Immature natural killer cell (primary cell): ENCODE measurements around the gene ACBD3. TPM values are rescaled to one million over a fixed set of nuclear protein-coding genes. Genes with fewer than 3 reads are reported as not detected.

ENCODE experiments used
- DNase-seq, 3 donors: peaks; one replicate each; pipeline ENCODE4 v3.0.0; 2022; ENCODE audit warnings: mixed read lengths in 1 of 3
- H3K27ac Mint-ChIP-seq, 6 donors: one replicate each; pipeline ENCODE4 v1.8.0; 2020; ENCODE audit warnings: mixed read lengths in 6 of 6, mild to moderate bottlenecking in 5 of 6, inconsistent platforms in 4 of 6, moderate library complexity in 3 of 6
- H3K27me3 Mint-ChIP-seq, 3 donors: one replicate each; pipeline ENCODE4 v1.8.0; 2020 to 2021; ENCODE audit warnings: low read depth in 3 of 3, mild to moderate bottlenecking in 3 of 3, mixed read lengths in 3 of 3, moderate library complexity in 3 of 3, inconsistent platforms in 1 of 3
- H3K36me3 Mint-ChIP-seq, 3 donors: one replicate each; pipeline ENCODE4 v1.8.0; 2020; ENCODE audit warnings: mixed read lengths in 3 of 3, inconsistent platforms in 2 of 3, mild to moderate bottlenecking in 2 of 3
- H3K4me1 Mint-ChIP-seq, 2 donors: one replicate each; pipeline ENCODE4 v1.8.0; 2020; ENCODE audit warnings: inconsistent platforms in 2 of 2, mild to moderate bottlenecking in 2 of 2, mixed read lengths in 2 of 2, moderate library complexity in 1 of 2
- H3K4me3 Mint-ChIP-seq, 5 donors: one replicate each; pipeline ENCODE4 v1.8.0; 2020; ENCODE audit warnings: mild to moderate bottlenecking in 5 of 5, mixed read lengths in 5 of 5, inconsistent platforms in 3 of 5, moderate library complexity in 3 of 5
- H3K9me3 Mint-ChIP-seq, 6 donors: one replicate each; pipeline ENCODE4 v1.8.0; 2020; ENCODE audit warnings: mild to moderate bottlenecking in 6 of 6, mixed read lengths in 6 of 6, inconsistent platforms in 4 of 6, moderate library complexity in 3 of 6
- polyA plus RNA-seq, 3 donors: library from polyadenylated mRNA; unstranded; fragments of 300-500 nt; fragmentation: Illumina TruSeq; gene quantifications; one replicate each; pipeline ENCODE4 v1.2.3, GENCODE V29; 2021

Gene ACBD3
- polyA plus RNA-seq, 3 donors from 2014 or later, result 4.8 to 23.2 (median 11.2) TPM

DNA sequence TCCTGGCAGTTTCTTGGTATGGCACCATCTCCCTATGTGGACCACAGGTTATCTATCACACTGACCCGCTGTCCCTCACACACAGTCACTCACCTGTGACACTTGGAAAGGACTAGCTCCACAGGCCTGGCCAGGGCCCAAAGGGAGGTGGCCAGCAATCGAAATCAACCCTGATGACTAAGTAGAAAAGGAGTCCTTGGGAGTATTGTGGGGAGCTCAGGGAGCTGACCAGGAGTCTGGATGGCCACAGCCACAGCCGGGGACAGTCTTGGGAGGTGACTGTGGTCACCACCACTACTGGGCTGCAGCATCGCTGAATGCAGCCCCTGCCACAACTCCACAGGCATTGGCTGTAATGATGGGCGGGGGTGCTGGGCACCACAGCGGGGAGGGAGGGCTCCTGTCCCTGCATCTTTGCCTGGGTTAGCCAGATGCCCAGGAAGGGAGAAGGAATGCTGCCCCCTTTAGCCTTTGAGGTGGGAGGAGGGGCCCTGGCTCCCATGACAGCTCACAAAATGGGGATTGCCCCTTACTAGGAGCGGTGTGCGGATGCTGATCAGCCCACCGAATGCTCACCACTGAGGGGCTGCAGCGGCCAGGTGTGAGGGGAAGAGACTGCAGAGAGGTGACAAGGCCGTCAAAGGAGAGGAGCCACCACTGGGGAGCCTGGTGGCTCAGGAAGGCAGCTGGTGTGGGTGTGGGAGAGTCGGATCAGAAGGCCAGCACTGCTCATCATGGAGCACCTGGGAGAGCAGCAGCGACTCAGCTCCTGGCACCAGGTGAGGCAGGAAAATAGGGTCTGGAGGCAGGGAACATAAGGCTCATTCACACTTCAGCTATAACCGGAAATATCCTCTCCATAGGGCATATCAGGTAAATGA is 62.7 kb downstream of the ACBD3 start:
- no peaks in the 10 kb centered on the region for H3K9me3 Mint-ChIP-seq
- peak overlapping the region in 5 of 6 donors; percentile 35 to 93 (median 90) for H3K27ac Mint-ChIP-seq
- peaks cover 18 to 21% of the 10 kb centered on the region in 2 donors for H3K4me1 Mint-ChIP-seq
- H3K4me3 Mint-ChIP-seq, result peak overlapping the region; percentile 60 to 89 (median 87)
- no peaks in the 10 kb centered on the region for H3K36me3 Mint-ChIP-seq
- no peak for DNase-seq
- peaks cover 6 to 18% (median 8%) of the 10 kb centered on the region in 3 donors for H3K27me3 Mint-ChIP-seq

- H3K4me1 Mint-ChIP-seq, result peaks cover 18 to 21% of the 10 kb centered on the region in 2 donors
- peak overlapping the region; percentile 76 to 89 (median 87) for H3K4me3 Mint-ChIP-seq
- H3K9me3 Mint-ChIP-seq, result no peaks in the 10 kb centered on the region
- peak overlapping the region in 5 of 6 donors; percentile 83 to 96 (median 91) for H3K27ac Mint-ChIP-seq
- no peaks in the 10 kb centered on the region for H3K36me3 Mint-ChIP-seq
- H3K27me3 Mint-ChIP-seq, result peaks cover 6 to 19% (median 8%) of the 10 kb centered on the region in 3 donors
- no peak for DNase-seq
These were observed 63.4 kb downstream of the ACBD3 start for GRCh38 chr1:226123212-226123560.

DNA sequence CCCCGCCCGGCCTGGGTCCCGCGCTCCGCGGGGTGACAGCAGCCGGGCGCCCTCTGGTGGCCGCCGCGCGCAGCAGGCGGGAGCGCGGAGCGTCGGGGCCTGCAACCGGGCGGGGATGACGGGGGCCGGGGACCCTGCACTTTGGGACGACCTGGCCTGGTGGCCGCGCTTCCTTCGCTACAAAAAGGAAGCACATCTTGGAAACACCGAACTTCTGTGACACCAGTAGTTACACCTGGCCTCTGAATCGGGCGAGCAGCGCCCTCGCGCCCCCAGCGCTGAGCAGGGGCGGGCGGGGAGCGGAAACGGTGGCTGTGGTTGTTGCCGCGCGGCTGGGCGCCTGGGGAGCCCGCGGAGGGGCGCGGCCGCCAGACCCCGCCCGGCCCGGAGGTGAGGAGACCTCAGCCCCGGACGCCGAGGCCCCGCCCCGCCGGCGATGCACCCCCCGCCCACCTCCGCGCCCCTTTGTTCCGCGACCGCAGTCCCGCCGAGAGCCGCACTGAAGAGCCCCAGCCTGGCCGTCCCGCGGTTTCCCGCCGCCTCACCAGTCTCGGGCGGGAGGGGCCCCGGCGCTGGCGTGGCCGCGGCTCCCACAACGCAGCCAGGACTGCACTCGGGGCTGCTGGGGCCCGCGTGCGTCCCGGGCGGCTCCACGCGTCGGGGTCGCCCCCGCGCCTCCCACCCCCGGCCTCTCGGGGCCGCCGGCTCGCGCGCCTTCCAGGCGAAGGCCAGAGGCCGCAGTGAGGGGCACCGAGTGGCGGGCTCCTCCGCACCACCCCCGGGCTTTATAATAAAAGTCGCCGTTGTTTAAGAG is 64.7 kb downstream of the ACBD3 start:
- Mint-ChIP-seq H3K27ac (peak overlapping the region in 4 of 6 donors; percentile 66 to 86 (median 68)), H3K4me3 (peak overlapping the region; percentile 72 to 89 (median 83)), H3K36me3 (no peaks in the 10 kb centered on the region), H3K4me1 (peaks cover 18 to 21% of the 10 kb centered on the region in 2 donors), H3K9me3 (no peaks in the 10 kb centered on the region), H3K27me3 (peaks cover 8 to 22% (median 10%) of the 10 kb centered on the region in 3 donors)
- DNase-seq, result peak; percentile 87 to 89 (median 88)

DNA sequence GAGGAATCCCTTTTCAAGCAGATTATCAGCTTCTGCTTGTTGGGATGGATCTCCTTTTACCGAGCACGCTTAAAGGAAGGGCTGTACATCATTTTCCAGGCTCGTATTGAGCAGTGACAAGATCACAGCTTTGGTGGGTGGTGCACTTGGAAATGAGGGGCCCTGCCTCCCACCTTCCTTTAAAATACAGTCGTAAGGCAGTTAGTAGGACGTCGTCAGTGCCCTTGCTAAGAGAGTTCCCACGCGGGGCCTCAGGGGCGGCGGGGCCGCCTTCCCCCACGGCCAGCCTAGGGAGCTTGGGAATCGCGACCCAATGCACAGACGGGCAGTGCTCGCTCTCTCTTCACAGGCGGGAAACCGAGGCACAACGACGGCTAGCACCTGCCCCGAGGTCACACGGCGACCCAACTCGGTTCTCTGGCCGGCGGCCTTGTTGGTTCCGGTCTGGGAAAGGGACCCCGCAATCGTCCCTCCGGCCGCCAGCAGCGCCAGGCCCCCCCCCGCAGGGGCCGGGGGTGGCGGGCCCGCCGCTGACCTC is 65.4 kb downstream of the ACBD3 start:
- Mint-ChIP-seq H3K27ac (peak overlapping the region; percentile 68 to 87 (median 78)), H3K9me3 (no peaks in the 10 kb centered on the region), H3K36me3 (no peaks in the 10 kb centered on the region), H3K4me1 (peaks cover 18 to 21% of the 10 kb centered on the region in 2 donors), H3K4me3 (peak overlapping the region; percentile 82 to 85 (median 85)), H3K27me3 (peaks cover 8 to 22% (median 10%) of the 10 kb centered on the region in 3 donors)
- DNase-seq, result no peak

DNA sequence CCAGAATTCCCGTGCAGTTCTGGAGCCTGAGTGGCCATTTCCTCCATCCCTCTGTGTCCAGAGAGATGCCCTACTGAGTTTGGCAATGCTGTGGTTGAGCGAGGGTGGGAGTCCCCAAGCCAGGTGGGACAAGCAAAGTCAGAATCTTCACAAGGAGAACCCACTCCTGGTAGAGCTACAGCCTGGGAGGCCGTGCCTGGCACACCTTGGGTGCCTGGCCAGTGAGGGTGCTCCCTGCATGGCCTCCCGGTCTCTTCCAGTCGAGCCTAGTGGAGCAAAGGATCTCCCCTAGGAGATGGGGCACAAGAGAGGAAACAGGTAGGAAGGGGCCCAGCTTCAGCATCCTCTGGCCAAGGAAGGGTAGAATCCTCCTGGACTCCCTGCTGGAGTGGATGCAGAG is 66.1 kb downstream of the ACBD3 start:
- H3K27ac Mint-ChIP-seq, result peak overlapping the region in 3 of 6 donors; percentile 68 to 87 (median 78)
- no peaks in the 10 kb centered on the region for H3K36me3 Mint-ChIP-seq
- no peak for DNase-seq
- peaks cover 8 to 22% (median 10%) of the 10 kb centered on the region in 3 donors for H3K27me3 Mint-ChIP-seq
- peak overlapping the region; percentile 82 to 85 (median 85) for H3K4me3 Mint-ChIP-seq
- peaks cover 18 to 21% of the 10 kb centered on the region in 2 donors for H3K4me1 Mint-ChIP-seq
- no peaks in the 10 kb centered on the region for H3K9me3 Mint-ChIP-seq

DNA sequence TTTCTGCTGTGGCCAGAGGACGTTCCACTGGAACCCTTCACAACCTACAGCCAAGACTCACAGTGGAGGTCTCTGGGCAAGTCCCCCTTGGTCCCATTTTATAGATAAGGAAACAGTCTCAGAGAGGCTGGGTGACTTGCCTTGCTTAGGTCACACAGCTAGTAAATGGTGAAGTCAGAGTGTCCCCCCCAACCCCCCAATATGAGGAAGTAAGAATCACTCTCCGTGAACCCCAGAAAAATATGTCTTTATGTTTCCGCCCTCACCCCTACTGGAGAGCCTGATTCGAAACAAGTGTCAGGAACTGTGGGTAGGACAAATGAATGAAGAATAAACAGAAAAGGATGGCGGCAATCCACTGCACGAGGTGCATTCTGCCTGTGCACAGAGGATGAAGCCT is 67.4 kb downstream of the ACBD3 start:
- peaks cover 11 to 14% of the 10 kb centered on the region in 2 donors for H3K4me1 Mint-ChIP-seq
- DNase-seq, result no peak
- no peaks in the 10 kb centered on the region for H3K9me3 Mint-ChIP-seq
- H3K4me3 Mint-ChIP-seq, result peak overlapping the region in 1 of 5 donors; percentile 44
- no peak overlapping the region for H3K27ac Mint-ChIP-seq
- H3K36me3 Mint-ChIP-seq, result no peaks in the 10 kb centered on the region
- peaks cover 6 to 19% (median 7%) of the 10 kb centered on the region in 3 donors for H3K27me3 Mint-ChIP-seq

- H3K27me3 Mint-ChIP-seq, result peaks cover 6 to 19% (median 7%) of the 10 kb centered on the region in 3 donors
- H3K4me3 Mint-ChIP-seq, result peak overlapping the region in 1 of 5 donors; percentile 44
- DNase-seq, result no peak
- peaks cover 11% of the 10 kb centered on the region in 2 donors for H3K4me1 Mint-ChIP-seq
- H3K27ac Mint-ChIP-seq, result peak overlapping the region in 1 of 6 donors; percentile 70
- H3K36me3 Mint-ChIP-seq, result no peaks in the 10 kb centered on the region
- H3K9me3 Mint-ChIP-seq, result no peaks in the 10 kb centered on the region
These were observed 68.2 kb downstream of the ACBD3 start for GRCh38 chr1:226118357-226118756.

GRCh38 chr1:226117330-226117729 is 69.2 kb downstream of the ACBD3 start:
- Mint-ChIP-seq H3K4me3 (no peak overlapping the region), H3K27me3 (peaks cover 4 to 15% (median 4%) of the 10 kb centered on the region in 3 donors), H3K9me3 (no peaks in the 10 kb centered on the region), H3K27ac (no peak overlapping the region), H3K4me1 (peaks cover 10 to 12% of the 10 kb centered on the region in 2 donors), H3K36me3 (no peaks in the 10 kb centered on the region)
- DNase-seq, result no peak

DNA sequence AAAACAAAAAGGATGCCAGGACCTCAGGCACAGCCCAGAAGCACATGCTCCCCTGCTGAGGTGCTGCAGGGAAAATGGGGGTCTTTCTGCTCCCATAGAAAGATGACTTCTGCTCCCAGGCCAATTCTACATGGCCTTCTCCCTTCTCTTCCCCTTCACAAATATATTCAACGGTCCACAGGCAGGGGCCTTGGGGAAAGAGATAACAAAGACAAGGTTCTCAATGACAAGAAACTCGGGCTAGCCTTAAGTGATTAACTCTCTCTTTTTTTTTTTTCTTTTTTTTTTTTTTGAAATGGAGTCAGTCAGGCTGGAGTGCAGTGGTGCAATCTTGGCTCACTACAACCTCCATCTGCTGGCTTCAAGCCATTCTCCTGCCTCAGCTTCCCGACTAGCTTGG is 69.9 kb downstream of the ACBD3 start:
- Mint-ChIP-seq H3K9me3 (no peaks in the 10 kb centered on the region), H3K36me3 (no peaks in the 10 kb centered on the region), H3K27ac (no peak overlapping the region), H3K4me1 (peaks cover 15% of the 10 kb centered on the region in 2 donors), H3K4me3 (no peak overlapping the region), H3K27me3 (peaks cover 4 to 15% (median 4%) of the 10 kb centered on the region in 3 donors)
- no peak for DNase-seq

DNA sequence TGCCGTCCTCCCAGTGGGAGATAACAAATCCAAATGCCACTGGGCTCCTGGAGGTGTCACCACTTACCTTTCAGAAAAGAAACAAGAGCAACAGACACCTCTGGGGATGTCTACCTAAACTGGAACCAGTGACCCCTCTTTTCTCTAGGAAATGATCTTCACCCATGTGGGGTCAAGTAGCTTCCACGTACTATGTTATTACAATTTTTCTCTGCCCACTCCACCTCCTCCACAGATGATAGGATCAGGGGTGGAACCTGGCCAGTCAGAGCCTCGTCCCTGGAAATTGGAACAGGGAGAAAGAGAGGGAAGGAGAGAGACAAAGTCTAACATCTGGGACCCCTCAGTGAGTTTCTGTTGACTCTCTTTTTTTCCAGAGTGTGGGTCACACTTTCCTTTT is 73.9 kb downstream of the ACBD3 start:
- Mint-ChIP-seq H3K27me3 (peaks cover 5 to 6% (median 5%) of the 10 kb centered on the region in 3 donors), H3K36me3 (no peaks in the 10 kb centered on the region), H3K9me3 (no peaks in the 10 kb centered on the region), H3K4me3 (peak overlapping the region in 3 of 5 donors; percentile 27 to 81 (median 54)), H3K27ac (peak overlapping the region in 3 of 6 donors; percentile 33 to 86 (median 72)), H3K4me1 (peaks cover 20 to 29% of the 10 kb centered on the region in 2 donors)
- DNase-seq, result no peak

- Mint-ChIP-seq H3K27ac (peak overlapping the region in 5 of 6 donors; percentile 84 to 92 (median 86)), H3K4me3 (peak overlapping the region in 2 of 5 donors; percentile 19 to 81), H3K4me1 (peaks cover 20 to 29% of the 10 kb centered on the region in 2 donors)
These were observed 74.7 kb downstream of the ACBD3 start for GRCh38 chr1:226111883-226112261.

DNA sequence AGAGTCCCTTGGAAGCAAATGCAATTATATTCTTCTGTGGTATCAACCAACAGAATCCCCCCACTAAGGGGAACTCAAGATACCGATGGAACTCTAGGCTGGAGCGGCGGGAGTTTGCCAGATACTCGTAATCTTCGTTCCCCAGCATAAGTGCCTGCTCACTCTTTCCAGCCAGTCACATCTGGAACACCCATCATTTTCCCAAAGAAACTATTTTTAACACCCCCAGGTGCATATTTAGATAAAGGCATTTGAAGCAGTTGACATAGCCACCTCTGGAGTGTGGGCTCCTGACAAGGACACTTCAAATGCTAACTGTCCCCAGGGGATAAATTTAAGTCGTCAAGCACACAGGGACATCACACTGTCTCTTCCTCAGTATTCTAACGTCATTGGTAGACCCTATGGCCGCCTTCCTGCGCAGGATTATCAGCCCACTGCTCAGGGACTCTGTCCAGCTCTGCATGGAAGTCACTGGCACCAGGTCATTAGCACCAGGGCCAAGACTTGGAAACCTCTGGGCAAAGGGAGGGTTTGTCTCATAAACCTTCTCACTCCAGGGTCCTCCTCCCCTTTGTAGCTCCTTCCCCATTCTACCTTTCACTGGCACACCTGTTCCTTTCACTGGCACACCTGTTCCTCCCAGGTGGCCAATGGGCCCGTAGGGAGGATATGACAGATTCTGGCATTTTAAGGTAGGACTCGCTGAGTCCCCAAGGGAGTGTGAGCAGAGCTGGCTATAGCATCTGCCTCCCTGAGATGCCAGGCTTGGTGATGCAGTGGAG is 75.3 kb downstream of the ACBD3 start:
- peak overlapping the region; percentile 74 to 81 (median 80) for H3K4me3 Mint-ChIP-seq
- DNase-seq, result no peak
- H3K36me3 Mint-ChIP-seq, result no peaks in the 10 kb centered on the region
- H3K27me3 Mint-ChIP-seq, result peaks cover 2 to 9% (median 5%) of the 10 kb centered on the region in 3 donors
- H3K9me3 Mint-ChIP-seq, result no peaks in the 10 kb centered on the region
- H3K4me1 Mint-ChIP-seq, result peaks cover 20 to 29% of the 10 kb centered on the region in 2 donors
- H3K27ac Mint-ChIP-seq, result peak overlapping the region; percentile 84 to 92 (median 87)

More at GRCh38 chr1:226111883-226112261, 74.7 kb downstream of the ACBD3 start:
- Mint-ChIP-seq H3K27me3 (peaks cover 2 to 9% (median 5%) of the 10 kb centered on the region in 3 donors), H3K36me3 (no peaks in the 10 kb centered on the region), H3K9me3 (no peaks in the 10 kb centered on the region)
- DNase-seq, result no peak
